Brain microvascular endothelial cell (primary cell): ENCODE results near the gene LRMDA.

ENCODE experiments used
- DNase-seq: peaks from one replicate; pipeline ENCODE4 v3.0.0-alpha.2; 2020
- H3K27ac ChIP-seq: fragments of 250-450 bp; sonication (Bioruptor Pico); 2 replicates; pipeline ENCODE4 v1.5.1; 2020; ENCODE audit warnings: mild to moderate bottlenecking, moderate library complexity
- H3K27me3 ChIP-seq: fragments of 250-450 bp; sonication (Bioruptor Pico); replicated peaks from 2 replicates; pipeline ENCODE4 v1.5.1; 2020; ENCODE audit warnings: mild to moderate bottlenecking
- H3K36me3 ChIP-seq: fragments of 250-450 bp; sonication (Bioruptor Pico); replicated peaks from 2 replicates; pipeline ENCODE4 v1.5.1; 2020; ENCODE audit warnings: mild to moderate bottlenecking
- H3K4me3 ChIP-seq: 2 replicates; pipeline ENCODE4 v1.5.1; 2011; ENCODE audit warnings: low read depth, mild to moderate bottlenecking, control low read depth, low read length, moderate library complexity
- CTCF ChIP-seq: IDR thresholded peaks from 2 replicates; pipeline ENCODE4 v1.5.1; 2011; ENCODE audit warnings: low read depth, mild to moderate bottlenecking, moderate library complexity, low read length, control low read depth, inconsistent platforms; ENCODE audit errors: missing control alignments
- in situ Hi-C: cut with HindIII; loops from 2 replicates; pipeline ENCODE4 v1.10.0; 2017; ENCODE audit warnings: low sequenced_read_pairs, low pct_ligation_motif_present

The LRMDA gene

GRCh38 chr10:75974080-75974479, 542.7 kb downstream of the LRMDA start:
- no peaks in the 10 kb centered on the region for H3K36me3 ChIP-seq
- no peak overlapping the region for H3K4me3 ChIP-seq
- no peaks in the 10 kb centered on the region for H3K27me3 ChIP-seq
- in situ Hi-C loops, result no loop called here
- no peak overlapping the region for H3K27ac ChIP-seq
- no peak for DNase-seq
- TF ChIP-seq CTCF, result no peak

GRCh38 chr10:75976681-75977080, 545.3 kb downstream of the LRMDA start:
- Histone ChIP-seq H3K36me3 (no peaks in the 10 kb centered on the region), H3K27me3 (no peaks in the 10 kb centered on the region), H3K27ac (no peak overlapping the region), H3K4me3 (no peak overlapping the region)
- in situ Hi-C loops, result no loop called here
- no peak for TF ChIP-seq CTCF
- DNase-seq, result no peak

- in situ Hi-C loops, result no loop called here
- no peak for DNase-seq
- no peaks in the 10 kb centered on the region for H3K27me3 ChIP-seq
- H3K27ac ChIP-seq, result no peak overlapping the region
- TF ChIP-seq CTCF, result no peak
- no peak overlapping the region for H3K4me3 ChIP-seq
- H3K36me3 ChIP-seq, result no peaks in the 10 kb centered on the region
Observed at GRCh38 chr10:75977139-75977538, 545.7 kb downstream of the LRMDA start.

- in situ Hi-C loops, result no loop called here
- Histone ChIP-seq H3K4me3 (no peak overlapping the region), H3K27me3 (no peaks in the 10 kb centered on the region), H3K27ac (no peak overlapping the region), H3K36me3 (no peaks in the 10 kb centered on the region)
- peak; percentile 18 for DNase-seq
- TF ChIP-seq CTCF, result no peak
Observed at GRCh38 chr10:75978213-75978612, 546.8 kb downstream of the LRMDA start.

- in situ Hi-C loops, result no loop called here
- TF ChIP-seq CTCF, result no peak
Observed at GRCh38 chr10:75980419-75981002, 549.1 kb downstream of the LRMDA start.

More at GRCh38 chr10:75980419-75981002, 549.1 kb downstream of the LRMDA start:
- Histone ChIP-seq H3K36me3 (no peaks in the 10 kb centered on the region), H3K27ac (no peak overlapping the region), H3K4me3 (no peak overlapping the region), H3K27me3 (no peaks in the 10 kb centered on the region)
- DNase-seq, result no peak
